GM21737 (cell line): ENCODE results near the gene ODC1.
"Not testable (repeated sequence)": the region's sequence is repeated elsewhere in the genome, so short reads cannot be mapped to it uniquely, and the experiment has no call there.

Experiments
- ATAC-seq: cut with Tn5 transposase; IDR thresholded peaks from one replicate; pipeline ENCODE4 v1.9.1; 2021; ENCODE audit warnings: mild to moderate bottlenecking, moderate library complexity; ENCODE audit not compliant: unreplicated experiment

The ODC1 gene

GRCh38 chr2:10478916-10479315, 30.8 kb upstream of the ODC1 start:
- no peak for ATAC-seq

- ATAC-seq: no peak
Observed at GRCh38 chr2:10478298-10478625, 30.1 kb upstream of the ODC1 start.

DNA sequence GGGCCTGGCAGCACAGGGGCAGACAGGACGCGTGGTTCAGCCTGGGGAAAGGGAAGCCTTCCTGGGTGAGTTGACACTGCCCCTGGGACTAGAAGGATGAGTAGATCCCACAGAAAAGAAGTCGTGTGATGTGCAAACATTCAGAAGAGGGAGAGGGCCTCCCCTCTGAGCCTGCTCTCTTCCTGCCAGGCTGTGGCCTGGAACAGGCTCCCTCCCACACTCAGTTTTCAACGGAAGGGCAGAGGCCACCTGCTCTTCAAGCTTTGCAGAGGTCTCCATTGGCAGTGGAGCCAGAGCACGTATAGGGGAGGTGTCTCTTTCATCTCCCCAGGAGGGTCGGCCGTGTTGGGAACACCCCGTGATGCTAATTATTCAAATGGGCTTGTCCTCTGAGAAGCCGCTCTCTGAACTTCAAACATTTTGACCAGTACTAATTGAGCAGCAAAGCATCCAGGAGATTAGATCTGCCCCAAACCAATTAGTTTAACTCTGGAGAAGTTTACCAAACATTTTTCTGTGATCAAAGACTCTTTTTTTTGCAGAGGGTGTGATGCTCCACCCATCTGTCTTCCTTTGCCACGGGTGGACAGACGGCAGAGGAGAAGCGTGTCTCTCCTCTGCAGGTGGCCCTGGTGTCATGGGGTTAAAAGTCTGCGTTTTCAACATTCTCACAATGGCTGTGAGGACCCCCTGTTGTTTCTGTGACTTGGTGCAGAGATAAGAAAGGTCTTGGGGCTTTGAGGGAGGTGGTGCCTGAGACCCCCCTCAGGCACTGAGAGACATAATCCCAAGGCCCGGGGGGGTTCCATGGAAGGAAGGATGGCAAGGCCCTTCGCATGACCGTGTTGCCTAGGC, 29.5 kb upstream of the ODC1 start:
- ATAC-seq: no peak

DNA sequence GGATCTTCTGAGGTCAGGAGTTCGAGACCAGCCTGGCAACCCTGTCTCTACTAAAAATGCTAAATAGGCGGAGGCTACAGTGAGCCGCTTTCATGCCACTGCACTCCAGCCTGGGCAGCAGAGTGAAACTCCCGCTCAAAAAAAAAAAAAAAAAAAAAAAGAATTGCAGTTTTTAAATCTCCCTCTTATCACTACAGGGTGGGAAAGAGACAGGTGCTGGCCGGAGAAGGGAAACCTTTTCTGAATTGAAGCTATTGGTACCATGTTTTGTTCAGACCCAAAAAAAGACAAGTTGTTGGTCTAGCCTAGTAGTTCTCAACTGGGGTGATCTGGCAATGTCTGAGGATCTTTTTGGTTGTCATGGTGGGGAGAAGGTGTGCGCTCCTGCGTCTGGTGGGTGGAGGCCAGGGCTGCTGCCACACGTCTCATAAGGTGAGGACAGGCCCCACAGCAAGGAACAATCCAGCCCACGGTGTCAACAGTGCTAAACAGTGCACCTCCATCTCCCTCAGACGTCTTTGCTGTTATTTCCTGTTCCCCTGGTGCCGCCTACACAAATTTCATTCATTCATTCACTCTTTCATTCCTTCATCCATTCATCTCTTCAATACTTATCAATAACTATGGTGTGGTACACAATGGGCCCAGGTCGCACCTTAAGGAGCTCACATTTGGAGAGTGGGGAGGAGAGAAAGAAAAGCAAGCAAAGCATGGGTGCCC, 28.8 kb upstream of the ODC1 start:
- ATAC-seq: no peak

DNA sequence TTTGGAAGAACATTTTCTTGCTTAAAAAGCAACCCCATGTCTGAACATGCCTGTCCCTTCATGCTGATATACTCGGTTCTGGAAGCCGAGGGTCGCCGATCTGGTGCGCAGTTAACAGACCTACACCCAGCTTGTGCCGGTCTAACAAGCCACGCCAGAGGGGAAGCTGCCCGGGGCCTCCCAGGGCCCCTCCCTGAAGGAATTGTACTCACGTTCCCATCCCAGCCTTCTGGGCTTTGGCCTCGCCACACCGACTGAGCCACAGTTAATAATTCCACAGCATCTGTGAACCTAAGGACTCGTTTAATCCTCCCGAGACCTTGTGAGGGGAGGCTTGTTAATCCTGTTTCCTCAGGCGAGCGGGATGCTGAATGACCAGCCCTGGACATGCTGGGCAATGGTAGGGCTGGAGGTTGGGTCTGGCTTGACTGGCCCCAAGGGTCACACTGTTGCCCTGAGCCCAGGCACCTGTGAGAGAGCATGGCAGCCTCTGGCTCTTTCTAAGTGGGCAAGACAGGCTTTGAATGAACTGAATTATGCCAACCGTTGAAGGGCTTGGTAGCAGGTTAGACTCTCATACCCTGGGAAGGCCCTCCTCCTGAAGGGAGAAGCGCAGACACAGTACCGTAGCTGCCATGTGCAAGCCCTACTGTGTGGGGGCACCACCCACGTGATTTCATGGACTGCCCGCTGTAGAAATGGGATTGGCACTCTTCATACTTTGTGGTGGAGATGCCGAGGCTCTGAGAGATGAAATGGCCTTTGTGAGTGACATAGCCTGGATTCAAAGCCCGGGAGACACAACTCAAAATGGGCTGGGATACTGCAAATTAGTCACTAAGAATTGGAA, 27.9 kb upstream of the ODC1 start:
- ATAC-seq: no peak

DNA sequence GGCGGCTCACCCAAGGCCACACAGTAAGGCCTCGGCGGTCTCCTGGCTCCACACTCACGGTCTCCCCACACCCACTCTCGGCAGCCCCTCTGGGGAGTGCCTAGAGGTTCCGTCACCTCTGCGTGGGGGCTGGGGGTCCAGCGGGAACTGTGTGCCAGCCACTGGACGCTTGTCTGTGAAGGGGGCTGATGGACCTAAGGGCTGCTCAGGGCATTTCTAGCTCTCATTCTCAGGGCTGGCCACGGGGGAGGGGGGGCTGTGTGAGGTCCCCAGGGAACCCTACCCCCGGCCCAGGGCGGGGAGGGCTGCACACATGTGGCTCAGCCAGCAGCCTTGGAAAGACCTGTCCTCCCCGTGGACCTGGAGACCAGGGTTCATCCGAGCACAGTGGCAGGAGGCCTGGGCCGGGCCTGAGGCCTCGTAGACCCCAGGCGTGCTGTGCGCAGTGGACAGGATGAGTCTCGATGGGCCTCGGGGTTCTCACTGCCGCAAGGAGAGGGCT, 27.1 kb upstream of the ODC1 start:
- no peak for ATAC-seq

DNA sequence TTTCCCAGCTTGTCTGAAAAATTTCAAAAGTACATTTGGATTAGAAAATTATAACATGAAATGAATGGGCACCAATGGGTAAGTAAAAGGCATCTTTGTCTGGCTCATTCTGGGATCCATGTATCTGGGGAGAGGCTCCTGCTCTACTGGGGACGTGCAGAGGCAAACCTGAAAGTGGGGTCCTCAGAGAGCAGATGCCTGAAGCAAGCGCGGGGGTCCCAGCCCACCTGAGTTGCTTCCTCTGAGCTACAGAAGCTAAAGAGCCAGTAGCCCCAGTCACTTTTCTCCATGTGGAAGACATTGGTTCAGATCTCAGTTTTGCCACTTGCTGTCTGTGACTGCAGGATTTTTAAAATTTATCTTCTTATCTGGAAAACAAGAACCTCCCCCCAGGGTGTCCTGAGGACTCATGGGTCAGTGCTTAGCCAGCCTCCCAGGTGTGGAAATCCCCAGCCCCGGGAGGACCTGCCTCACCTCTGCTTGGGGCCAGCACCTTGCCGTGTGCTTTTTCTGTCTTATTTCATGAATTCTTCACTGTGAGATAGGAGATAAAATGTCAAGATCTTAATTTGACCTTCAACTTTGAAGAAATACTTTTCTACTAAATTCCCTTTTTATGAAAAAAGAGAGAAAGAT, 25.1 kb upstream of the ODC1 start:
- ATAC-seq: no peak

GRCh38 chr2:10471955-10472354, 23.8 kb upstream of the ODC1 start:
- no peak for ATAC-seq

- ATAC-seq: no peak
Observed at GRCh38 chr2:10471046-10471571, 23.0 kb upstream of the ODC1 start.

- no peak for ATAC-seq
Observed at GRCh38 chr2:10469955-10470608, 22.0 kb upstream of the ODC1 start.

- ATAC-seq: no peak
Observed at GRCh38 chr2:10469301-10469700, 21.2 kb upstream of the ODC1 start.

DNA sequence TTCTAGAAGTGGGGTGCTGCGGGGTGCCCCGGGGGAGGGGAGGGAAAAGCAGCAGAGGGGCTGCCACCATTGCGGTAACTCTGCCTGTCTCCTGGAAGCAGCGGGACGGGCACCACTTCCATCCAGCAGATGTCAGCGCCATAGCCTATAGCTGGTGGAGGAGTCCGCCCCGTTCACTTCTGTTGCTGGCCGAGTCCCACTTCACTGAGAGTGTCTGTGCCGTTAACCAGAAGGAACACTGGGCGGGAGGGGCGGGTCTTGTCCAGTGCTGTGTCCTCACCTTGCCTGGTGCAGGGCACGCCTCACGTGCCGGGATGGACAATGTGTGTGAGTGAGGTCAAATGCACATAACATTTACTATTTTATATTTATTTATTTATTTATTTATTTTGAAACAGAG, 19.3 kb upstream of the ODC1 start:
- ATAC-seq: no peak

DNA sequence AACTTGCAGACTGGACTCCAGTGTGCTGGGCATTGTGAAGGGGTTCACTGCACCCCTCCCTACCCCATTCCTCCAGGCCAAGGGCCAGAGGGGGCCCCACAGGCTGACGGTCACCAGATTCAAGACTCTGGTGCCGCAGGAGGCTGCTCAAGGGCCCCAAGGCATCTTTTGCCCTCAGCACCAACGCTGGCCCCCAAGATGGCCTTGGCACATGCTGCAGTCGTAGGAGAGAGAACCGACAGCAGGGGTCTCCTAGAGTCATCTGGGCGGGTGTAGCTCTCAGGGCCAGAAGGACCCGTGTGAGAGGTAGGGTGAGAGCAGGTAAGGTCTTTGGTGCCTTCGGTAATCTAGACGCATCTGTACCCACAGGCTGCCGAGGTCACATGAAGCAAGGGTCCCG, 18.7 kb upstream of the ODC1 start:
- no peak for ATAC-seq

DNA sequence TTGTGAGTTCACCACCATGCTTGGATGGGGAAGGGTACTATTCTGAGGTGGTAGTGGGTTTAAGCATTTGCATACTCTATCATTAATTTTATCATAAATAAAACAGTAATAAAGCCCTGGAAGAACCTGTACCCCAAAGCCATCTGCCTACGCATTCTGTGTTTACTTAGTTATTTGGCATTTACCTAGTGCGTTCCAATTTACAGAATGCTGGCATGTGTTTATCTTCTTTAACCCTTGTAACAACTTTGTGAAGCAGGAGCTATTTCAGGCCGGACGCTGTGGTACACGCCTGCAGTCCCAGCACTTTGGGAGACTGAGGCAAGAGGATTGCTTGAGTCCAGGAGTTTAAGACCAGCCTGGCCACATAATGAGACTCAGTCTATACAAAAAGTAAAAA, 17.8 kb upstream of the ODC1 start:
- ATAC-seq: no peak

- ATAC-seq: no peak
Observed at GRCh38 chr2:10462178-10463083, 14.3 kb upstream of the ODC1 start.

- no peak for ATAC-seq
Observed at GRCh38 chr2:10460366-10460796, 12.3 kb upstream of the ODC1 start.

DNA sequence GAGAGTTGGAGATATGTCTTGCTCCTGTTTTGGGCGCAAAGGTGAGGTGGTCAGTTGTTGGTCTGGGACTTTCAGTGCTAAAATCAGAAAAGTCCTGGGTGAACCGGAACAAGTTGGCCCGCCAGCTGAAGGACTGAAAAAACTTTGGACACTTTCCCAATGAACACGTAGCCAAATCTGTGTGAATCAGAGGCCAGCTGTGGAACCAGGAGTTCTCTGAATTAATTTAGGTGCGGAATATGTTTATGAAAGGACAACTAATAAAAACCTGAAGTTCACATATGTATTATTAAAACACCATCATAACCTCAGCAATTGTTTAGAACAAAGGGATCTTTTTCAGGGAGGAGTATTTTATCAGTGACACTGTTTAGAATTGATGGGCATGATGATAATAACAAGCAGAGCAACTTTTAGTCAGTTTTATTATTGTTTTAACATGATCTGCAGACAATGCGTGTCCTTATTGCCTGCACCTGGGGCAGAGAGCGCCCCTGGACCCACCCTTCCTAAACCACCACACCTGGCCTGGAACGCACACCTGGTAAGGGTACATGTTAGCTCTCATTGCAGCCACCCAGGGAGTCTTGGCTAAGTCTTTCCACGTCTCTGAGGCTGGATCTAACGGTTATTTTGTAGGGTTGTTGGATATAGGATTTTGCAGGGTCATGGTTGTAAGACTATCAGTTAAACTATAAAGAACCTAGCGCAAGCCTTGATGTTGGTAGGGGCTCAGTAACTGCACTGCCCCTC, 9.9 kb upstream of the ODC1 start:
- no peak for ATAC-seq

GRCh38 chr2:10457195-10457594, 9.1 kb upstream of the ODC1 start:
- ATAC-seq: not testable (repeated sequence)
